IPS-20b (cell line): ENCODE measurements around the gene SLC25A51.

ENCODE experiments used
- H3K27ac ChIP-seq: one replicate; pipeline ENCODE4 v1.5.1; 2013; ENCODE audit warnings: low read length
- H3K27me3 ChIP-seq: 2 replicates; pipeline ENCODE4 v1.6.1; 2013; ENCODE audit warnings: mild to moderate bottlenecking, low read length, inconsistent platforms; ENCODE audit not compliant: insufficient read depth
- H3K36me3 ChIP-seq: 2 replicates; pipeline ENCODE4 v1.6.1; 2013; ENCODE audit warnings: low read depth, mild to moderate bottlenecking, inconsistent platforms, low read length, moderate library complexity; ENCODE audit not compliant: insufficient read depth
- H3K4me1 ChIP-seq: 2 replicates; pipeline ENCODE4 v1.6.1; 2013; ENCODE audit warnings: mild to moderate bottlenecking, control low read depth, inconsistent platforms, low read length, moderate library complexity; ENCODE audit not compliant: insufficient read depth
- H3K4me3 ChIP-seq: 2 replicates; pipeline ENCODE4 v1.5.1; 2013; ENCODE audit warnings: mild to moderate bottlenecking, low read length, inconsistent platforms
- H3K9ac ChIP-seq: 2 replicates; pipeline ENCODE4 v1.6.1; 2013; ENCODE audit warnings: low read depth, mild to moderate bottlenecking, inconsistent platforms, low read length, moderate library complexity
- H3K9me3 ChIP-seq: 2 replicates; pipeline ENCODE4 v1.6.1; 2013; ENCODE audit warnings: mild to moderate bottlenecking, low read depth, low read length, inconsistent platforms; ENCODE audit not compliant: insufficient read depth

Gene SLC25A51

GRCh38 chr9:37923118-37923795, 19.3 kb upstream of the SLC25A51 start:
- Histone ChIP-seq H3K36me3 (no peaks in the 10 kb centered on the region), H3K9me3 (no peaks in the 10 kb centered on the region), H3K27me3 (no peaks in the 10 kb centered on the region), H3K4me3 (no peak overlapping the region), H3K27ac (no peak overlapping the region), H3K4me1 (peaks cover 29% of the 10 kb centered on the region), H3K9ac (no peak overlapping the region)

- Histone ChIP-seq H3K9me3 (no peaks in the 10 kb centered on the region), H3K36me3 (no peaks in the 10 kb centered on the region), H3K27me3 (no peaks in the 10 kb centered on the region), H3K4me3 (no peak overlapping the region), H3K9ac (no peak overlapping the region), H3K27ac (no peak overlapping the region), H3K4me1 (peaks cover 29% of the 10 kb centered on the region)
Observed at GRCh38 chr9:37922363-37923117, 18.6 kb upstream of the SLC25A51 start.

- H3K4me3 ChIP-seq: no peak overlapping the region
- H3K9ac ChIP-seq: no peak overlapping the region
- no peaks in the 10 kb centered on the region for H3K36me3 ChIP-seq
- no peaks in the 10 kb centered on the region for H3K27me3 ChIP-seq
- no peaks in the 10 kb centered on the region for H3K9me3 ChIP-seq
- peaks cover 29% of the 10 kb centered on the region for H3K4me1 ChIP-seq
- H3K27ac ChIP-seq: no peak overlapping the region
Observed at GRCh38 chr9:37921546-37922300, 17.8 kb upstream of the SLC25A51 start.

GRCh38 chr9:37921168-37921510, 17.2 kb upstream of the SLC25A51 start:
- no peaks in the 10 kb centered on the region for H3K9me3 ChIP-seq
- no peak overlapping the region for H3K9ac ChIP-seq
- H3K36me3 ChIP-seq: no peaks in the 10 kb centered on the region
- H3K27ac ChIP-seq: no peak overlapping the region
- H3K4me3 ChIP-seq: no peak overlapping the region
- H3K4me1 ChIP-seq: peaks cover 26% of the 10 kb centered on the region
- no peaks in the 10 kb centered on the region for H3K27me3 ChIP-seq

- no peak overlapping the region for H3K9ac ChIP-seq
- H3K4me1 ChIP-seq: peaks cover 25% of the 10 kb centered on the region; the same call in 1 of the 2 replicates
- no peak overlapping the region for H3K27ac ChIP-seq
- H3K27me3 ChIP-seq: no peaks in the 10 kb centered on the region
- H3K4me3 ChIP-seq: no peak overlapping the region
- H3K36me3 ChIP-seq: no peaks in the 10 kb centered on the region
- H3K9me3 ChIP-seq: no peaks in the 10 kb centered on the region
Observed at GRCh38 chr9:37920471-37921167, 16.7 kb upstream of the SLC25A51 start.

GRCh38 chr9:37919956-37920335, 16.0 kb upstream of the SLC25A51 start:
- Histone ChIP-seq H3K4me1 (peaks cover 25% of the 10 kb centered on the region; the same call in 1 of the 2 replicates), H3K27ac (no peak overlapping the region), H3K4me3 (no peak overlapping the region), H3K27me3 (no peaks in the 10 kb centered on the region), H3K9ac (no peak overlapping the region), H3K9me3 (no peaks in the 10 kb centered on the region), H3K36me3 (no peaks in the 10 kb centered on the region)

- Histone ChIP-seq H3K36me3 (no peaks in the 10 kb centered on the region), H3K27ac (no peak overlapping the region)
Observed at GRCh38 chr9:37919246-37919955, 15.5 kb upstream of the SLC25A51 start.

GRCh38 chr9:37918665-37919170, 14.8 kb upstream of the SLC25A51 start:
- no peaks in the 10 kb centered on the region for H3K27me3 ChIP-seq
- H3K36me3 ChIP-seq: no peaks in the 10 kb centered on the region
- no peaks in the 10 kb centered on the region for H3K9me3 ChIP-seq
- peaks cover 25% of the 10 kb centered on the region; the same call in 1 of the 2 replicates for H3K4me1 ChIP-seq
- no peak overlapping the region for H3K4me3 ChIP-seq
- H3K27ac ChIP-seq: no peak overlapping the region
- H3K9ac ChIP-seq: no peak overlapping the region

More at GRCh38 chr9:37919246-37919955, 15.5 kb upstream of the SLC25A51 start:
- Histone ChIP-seq H3K9me3 (no peaks in the 10 kb centered on the region), H3K27me3 (no peaks in the 10 kb centered on the region), H3K9ac (no peak overlapping the region), H3K4me3 (no peak overlapping the region), H3K4me1 (peaks cover 25% of the 10 kb centered on the region; the same call in 1 of the 2 replicates)

GRCh38 chr9:37917801-37918664, 14.1 kb upstream of the SLC25A51 start:
- H3K4me1 ChIP-seq: peaks cover 19% of the 10 kb centered on the region; the same call in 1 of the 2 replicates
- no peak overlapping the region for H3K4me3 ChIP-seq
- no peaks in the 10 kb centered on the region for H3K9me3 ChIP-seq
- no peak overlapping the region for H3K27ac ChIP-seq
- H3K36me3 ChIP-seq: no peaks in the 10 kb centered on the region
- H3K9ac ChIP-seq: no peak overlapping the region
- no peaks in the 10 kb centered on the region for H3K27me3 ChIP-seq

- no peaks in the 10 kb centered on the region for H3K9me3 ChIP-seq
- peaks cover 13% of the 10 kb centered on the region; the same call in 1 of the 2 replicates for H3K4me1 ChIP-seq
- H3K27me3 ChIP-seq: no peaks in the 10 kb centered on the region
- H3K36me3 ChIP-seq: no peaks in the 10 kb centered on the region
- H3K4me3 ChIP-seq: no peak overlapping the region
- H3K9ac ChIP-seq: no peak overlapping the region
- no peak overlapping the region for H3K27ac ChIP-seq
Observed at GRCh38 chr9:37917313-37917731, 13.4 kb upstream of the SLC25A51 start.
